ENCODE results near the gene ZNF536.

ZNF536 gene

DNA sequence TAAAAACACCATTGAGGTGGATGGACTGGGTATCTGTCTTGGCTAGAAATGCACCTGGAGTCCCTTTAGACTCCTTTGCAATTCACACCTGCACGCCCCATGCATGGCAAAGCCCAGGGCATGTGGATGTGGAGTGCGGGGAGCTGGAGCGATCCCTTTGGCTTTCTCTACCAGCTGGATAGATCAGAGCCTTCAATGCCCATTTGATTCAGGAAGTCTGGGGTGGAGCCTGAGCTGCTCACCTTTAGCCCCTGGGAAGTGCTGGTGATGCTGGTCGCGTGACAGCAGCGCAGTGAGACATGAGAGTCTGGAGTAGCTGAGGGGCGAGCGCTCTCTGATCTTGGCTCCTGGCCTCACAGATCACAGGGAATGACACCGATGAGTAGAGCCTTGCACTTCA is 4.8 kb upstream of the ZNF536 start:
- Histone ChIP-seq H3K27me3 (ENCODE audit: control insufficient read depth in 1 of 2, insufficient read depth in 2 of 2, low read length in 2 of 2) (no peaks in the 10 kb centered on the region), H3K27ac (ENCODE audit: low read depth, low read length) (no peak overlapping the region), H3K4me1 (ENCODE audit: insufficient read depth, low read length) (no peaks in the 10 kb centered on the region), H3K36me3 (ENCODE audit: insufficient read depth, low read length) (no peaks in the 10 kb centered on the region), H3K9ac (ENCODE audit: low read length) (no peak overlapping the region), H3K9me3 (ENCODE audit: low read length) (no peaks in the 10 kb centered on the region), H3K4me3 (ENCODE audit: low read depth in 1 of 2, low read length in 2 of 2) (no peak overlapping the region)

DNA sequence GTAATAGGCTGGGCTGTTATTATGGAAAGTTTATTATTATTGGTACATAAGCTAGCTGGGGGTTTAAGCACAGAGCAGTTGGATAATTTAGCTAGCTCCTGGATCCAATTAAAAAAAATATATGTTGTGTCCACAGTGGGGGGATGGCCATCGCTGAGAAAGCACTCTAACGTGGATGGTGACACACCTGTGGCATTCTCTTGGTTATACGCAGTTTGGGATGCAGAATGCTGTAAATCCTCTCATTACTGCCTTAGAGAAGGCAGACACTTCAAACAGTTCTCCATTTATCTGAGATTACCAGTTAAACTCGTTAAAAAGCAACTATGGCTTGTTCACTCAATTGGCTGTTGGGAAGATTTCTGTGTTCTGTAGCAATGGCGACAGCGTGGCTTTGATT is 2.4 kb upstream of the ZNF536 start:
- Histone ChIP-seq H3K27me3 (ENCODE audit: control insufficient read depth in 1 of 2, insufficient read depth in 2 of 2, low read length in 2 of 2) (peaks cover 0 to 6% of the 10 kb centered on the region in 2 donors), H3K9ac (ENCODE audit: low read length) (no peak overlapping the region), H3K9me3 (ENCODE audit: low read length) (no peaks in the 10 kb centered on the region), H3K4me1 (ENCODE audit: insufficient read depth, low read length) (no peaks in the 10 kb centered on the region), H3K27ac (ENCODE audit: low read depth, low read length) (no peak overlapping the region), H3K4me3 (ENCODE audit: low read depth in 1 of 2, low read length in 2 of 2) (no peak overlapping the region), H3K36me3 (ENCODE audit: insufficient read depth, low read length) (no peaks in the 10 kb centered on the region)

DNA sequence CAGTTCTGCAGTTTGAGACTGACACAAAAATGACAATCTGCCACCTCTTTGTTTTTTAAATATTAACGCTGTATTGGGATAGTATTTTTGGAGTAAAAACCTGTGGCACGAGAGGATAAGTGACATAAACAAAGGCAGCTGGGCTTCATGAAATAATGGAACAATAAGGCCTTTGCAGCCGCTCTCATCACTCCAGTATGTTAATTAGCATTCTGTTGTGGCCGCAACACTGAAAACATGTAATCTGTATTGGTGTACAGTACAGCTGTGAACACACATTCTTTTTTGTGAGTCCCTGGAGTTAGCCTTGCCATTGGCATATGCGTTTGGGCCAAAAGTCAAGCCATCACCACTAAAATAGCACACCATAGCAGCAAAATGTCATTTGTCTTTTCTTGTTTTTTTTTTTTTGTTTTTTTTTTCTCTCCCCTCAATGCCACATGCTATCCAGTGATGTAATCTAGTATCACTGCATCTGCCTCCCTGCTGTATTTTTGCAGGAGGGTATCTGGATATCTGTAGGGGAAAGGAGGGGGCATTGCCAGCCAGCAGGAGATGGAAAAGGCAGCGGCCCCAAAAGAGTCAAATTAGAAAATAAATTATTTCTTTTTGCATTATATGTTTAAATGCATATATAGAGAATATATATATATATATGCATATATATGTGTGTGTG is 885 bp upstream of the ZNF536 start:
- Histone ChIP-seq H3K4me3 (ENCODE audit: low read depth in 1 of 2, low read length in 2 of 2) (no peak overlapping the region), H3K36me3 (ENCODE audit: insufficient read depth, low read length) (no peaks in the 10 kb centered on the region), H3K27me3 (ENCODE audit: control insufficient read depth in 1 of 2, insufficient read depth in 2 of 2, low read length in 2 of 2) (peaks cover 0 to 14% of the 10 kb centered on the region in 2 donors), H3K27ac (ENCODE audit: low read depth, low read length) (no peak overlapping the region), H3K9me3 (ENCODE audit: low read length) (no peaks in the 10 kb centered on the region), H3K9ac (ENCODE audit: low read length) (no peak overlapping the region), H3K4me1 (ENCODE audit: insufficient read depth, low read length) (no peaks in the 10 kb centered on the region)

DNA sequence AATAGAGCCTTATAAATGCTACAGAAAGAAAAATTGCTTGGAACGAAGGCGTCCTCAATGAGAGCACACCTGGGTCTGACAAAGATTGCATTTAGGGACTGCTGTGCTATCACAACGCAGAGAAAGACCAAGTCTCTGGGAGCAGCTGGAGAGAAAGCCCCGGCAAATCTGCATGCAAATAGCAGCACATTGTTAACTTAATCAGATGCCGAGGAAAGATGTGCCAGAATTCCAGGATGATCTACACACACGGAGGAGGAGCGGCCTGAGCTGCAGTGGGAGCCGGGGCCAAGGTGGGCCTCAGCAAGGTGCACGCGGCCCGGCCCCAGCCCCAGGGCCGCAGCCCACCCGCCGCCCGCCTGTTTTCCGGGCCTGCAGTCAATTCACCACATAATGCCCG is 1.4 kb downstream of the ZNF536 start:
- Histone ChIP-seq H3K27me3 (ENCODE audit: control insufficient read depth in 1 of 2, insufficient read depth in 2 of 2, low read length in 2 of 2) (peaks cover 0 to 21% of the 10 kb centered on the region in 2 donors), H3K9ac (ENCODE audit: low read length) (no peak overlapping the region), H3K9me3 (ENCODE audit: low read length) (no peaks in the 10 kb centered on the region), H3K27ac (ENCODE audit: low read depth, low read length) (no peak overlapping the region), H3K36me3 (ENCODE audit: insufficient read depth, low read length) (no peaks in the 10 kb centered on the region), H3K4me1 (ENCODE audit: insufficient read depth, low read length) (no peaks in the 10 kb centered on the region), H3K4me3 (ENCODE audit: low read depth in 1 of 2, low read length in 2 of 2) (no peak overlapping the region)

DNA sequence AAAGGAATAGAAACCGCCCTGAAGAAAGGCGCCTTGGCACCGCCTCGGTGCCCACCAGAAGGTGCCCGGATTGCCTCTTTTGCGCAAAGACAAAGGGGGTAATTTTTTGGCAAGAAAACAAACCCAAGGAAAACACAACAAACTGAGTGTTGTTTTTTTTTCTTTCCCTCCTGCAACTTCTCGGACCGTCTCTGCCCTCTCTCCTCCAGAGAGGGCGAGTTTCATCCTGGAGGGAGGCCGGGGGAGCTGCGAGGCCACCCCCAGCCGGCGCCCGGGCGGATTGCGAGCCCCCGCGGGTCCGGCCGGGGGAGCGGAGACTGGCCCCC is 2.3 kb downstream of the ZNF536 start:
- Histone ChIP-seq H3K27me3 (ENCODE audit: control insufficient read depth in 1 of 2, insufficient read depth in 2 of 2, low read length in 2 of 2) (peaks cover 0 to 21% of the 10 kb centered on the region in 2 donors), H3K9me3 (ENCODE audit: low read length) (no peaks in the 10 kb centered on the region), H3K9ac (ENCODE audit: low read length) (no peak overlapping the region), H3K4me1 (ENCODE audit: insufficient read depth, low read length) (no peaks in the 10 kb centered on the region), H3K27ac (ENCODE audit: low read depth, low read length) (no peak overlapping the region), H3K4me3 (ENCODE audit: low read depth in 1 of 2, low read length in 2 of 2) (no peak overlapping the region), H3K36me3 (ENCODE audit: insufficient read depth, low read length) (no peaks in the 10 kb centered on the region)

DNA sequence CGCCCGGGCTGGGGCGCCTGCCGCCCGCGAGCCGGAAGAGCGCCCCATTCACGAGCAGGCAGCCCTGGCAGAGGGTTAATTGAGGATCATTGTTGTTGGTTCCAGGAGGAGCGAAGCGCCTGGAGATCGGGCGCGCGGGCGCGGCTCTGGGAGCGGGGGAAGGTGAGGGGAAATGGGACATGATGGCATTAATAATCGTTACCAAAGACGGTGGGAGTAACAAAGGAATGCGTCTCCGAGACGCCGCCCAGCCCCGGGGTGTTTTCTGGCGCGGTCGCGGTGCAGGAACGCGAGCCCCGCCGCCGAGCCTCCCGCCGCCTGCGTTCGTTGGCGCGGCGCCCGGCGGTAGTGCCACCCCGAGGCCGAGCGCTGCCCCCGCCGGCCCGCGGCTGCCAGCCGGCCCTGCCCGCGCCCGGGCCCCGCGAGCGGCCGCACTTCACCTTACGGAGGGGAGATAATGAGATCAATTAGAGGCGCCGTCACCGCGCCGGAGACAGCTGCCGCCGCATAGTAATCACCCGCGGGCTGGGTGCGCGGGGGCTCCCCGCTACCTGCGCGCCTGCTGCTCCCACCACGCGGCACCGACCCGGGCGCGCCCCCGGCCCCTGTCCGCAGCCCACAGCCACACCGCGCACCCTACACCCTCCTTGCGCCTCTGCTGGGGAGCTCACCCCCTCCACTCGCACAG is 2.8 kb downstream of the ZNF536 start:
- Histone ChIP-seq H3K27ac (ENCODE audit: low read depth, low read length) (no peak overlapping the region), H3K4me3 (ENCODE audit: low read depth in 1 of 2, low read length in 2 of 2) (no peak overlapping the region), H3K9me3 (ENCODE audit: low read length) (no peaks in the 10 kb centered on the region), H3K4me1 (ENCODE audit: insufficient read depth, low read length) (no peaks in the 10 kb centered on the region), H3K36me3 (ENCODE audit: insufficient read depth, low read length) (no peaks in the 10 kb centered on the region), H3K9ac (ENCODE audit: low read length) (no peak overlapping the region), H3K27me3 (ENCODE audit: control insufficient read depth in 1 of 2, insufficient read depth in 2 of 2, low read length in 2 of 2) (peaks cover 0 to 21% of the 10 kb centered on the region in 2 donors)

DNA sequence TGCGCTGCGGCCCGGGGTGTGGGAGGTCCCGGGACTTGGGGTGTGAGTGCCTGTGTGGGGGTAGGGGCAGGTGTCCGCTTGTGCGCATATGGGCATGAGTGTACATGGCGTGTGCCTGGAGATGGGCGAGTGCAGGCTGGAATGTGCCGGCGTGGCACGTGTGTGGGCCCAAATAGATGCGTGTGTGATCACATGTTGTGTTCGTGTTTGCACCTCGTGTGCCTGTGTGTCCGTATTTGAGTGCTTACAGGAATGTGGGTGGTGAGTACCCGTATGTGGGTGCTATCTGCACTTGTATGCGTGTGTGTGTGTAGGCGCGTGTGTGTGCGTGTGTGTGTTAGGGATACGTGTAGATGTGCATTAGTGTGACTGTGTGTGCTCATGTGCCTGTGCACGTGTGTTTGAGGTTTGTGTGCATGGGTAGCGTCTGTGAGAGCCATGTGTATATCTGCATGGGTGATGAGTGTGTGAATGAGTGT is 3.4 kb downstream of the ZNF536 start:
- Histone ChIP-seq H3K9ac (ENCODE audit: low read length) (no peak overlapping the region), H3K27ac (ENCODE audit: low read depth, low read length) (no peak overlapping the region), H3K36me3 (ENCODE audit: insufficient read depth, low read length) (no peaks in the 10 kb centered on the region), H3K4me3 (ENCODE audit: low read depth in 1 of 2, low read length in 2 of 2) (no peak overlapping the region), H3K27me3 (ENCODE audit: control insufficient read depth in 1 of 2, insufficient read depth in 2 of 2, low read length in 2 of 2) (peaks cover 0 to 21% of the 10 kb centered on the region in 2 donors), H3K4me1 (ENCODE audit: insufficient read depth, low read length) (no peaks in the 10 kb centered on the region), H3K9me3 (ENCODE audit: low read length) (no peaks in the 10 kb centered on the region)

DNA sequence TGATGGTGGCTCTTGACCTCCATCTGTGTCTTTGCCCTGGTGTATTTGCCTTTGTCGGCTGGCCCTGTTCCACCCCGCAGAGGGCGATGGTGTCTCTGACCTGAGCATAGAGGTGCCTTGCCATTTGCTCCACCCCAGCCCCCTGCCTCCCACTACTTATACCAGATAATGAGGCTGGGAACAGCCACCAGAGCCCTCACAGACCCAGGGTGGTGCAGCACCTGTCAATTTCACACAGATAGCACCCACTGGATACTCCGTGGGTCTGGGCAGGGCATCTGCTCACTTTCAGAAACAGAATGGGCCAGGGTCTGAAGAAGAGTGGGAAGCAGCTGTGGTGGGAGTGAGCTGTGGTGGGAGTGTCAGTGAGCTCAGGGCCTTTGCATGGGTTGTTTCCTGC is 4.1 kb downstream of the ZNF536 start:
- Histone ChIP-seq H3K9ac (ENCODE audit: low read length) (no peak overlapping the region), H3K36me3 (ENCODE audit: insufficient read depth, low read length) (no peaks in the 10 kb centered on the region), H3K4me3 (ENCODE audit: low read depth in 1 of 2, low read length in 2 of 2) (no peak overlapping the region), H3K4me1 (ENCODE audit: insufficient read depth, low read length) (no peaks in the 10 kb centered on the region), H3K27ac (ENCODE audit: low read depth, low read length) (no peak overlapping the region), H3K27me3 (ENCODE audit: control insufficient read depth in 1 of 2, insufficient read depth in 2 of 2, low read length in 2 of 2) (peaks cover 0 to 21% of the 10 kb centered on the region in 2 donors), H3K9me3 (ENCODE audit: low read length) (no peaks in the 10 kb centered on the region)

DNA sequence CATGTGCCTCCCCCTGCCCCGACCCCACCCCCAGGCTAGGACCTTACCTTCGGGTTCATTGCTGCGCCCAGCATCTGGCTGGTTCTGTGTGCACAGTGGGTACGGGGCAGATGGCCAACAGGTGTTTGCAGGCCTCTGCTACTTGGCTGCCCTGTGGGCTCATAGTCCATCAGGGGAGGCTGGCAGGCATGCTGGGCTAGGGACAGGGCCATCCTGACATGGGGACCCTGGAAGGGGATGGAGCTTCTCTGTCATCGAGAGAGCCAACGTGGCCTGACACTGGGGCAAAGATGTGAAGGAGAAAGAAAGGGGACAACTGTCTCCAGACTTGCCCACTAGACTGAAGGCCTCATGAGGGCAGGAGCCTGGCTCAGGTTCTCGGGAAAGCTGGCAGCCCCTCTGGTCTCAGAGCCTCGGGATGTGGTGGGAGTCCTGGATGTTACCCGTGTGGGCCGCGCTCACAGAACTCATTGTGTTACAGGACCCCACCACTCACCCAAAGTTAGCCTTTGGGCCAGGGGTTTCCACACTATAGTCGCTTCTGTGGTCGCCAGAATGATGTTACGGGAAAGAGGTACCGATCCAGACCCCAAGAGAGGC is 4.7 kb downstream of the ZNF536 start:
- H3K9me3 ChIP-seq (ENCODE audit: low read length), result no peaks in the 10 kb centered on the region
- H3K27me3 ChIP-seq (ENCODE audit: control insufficient read depth in 1 of 2, insufficient read depth in 2 of 2, low read length in 2 of 2), result peaks cover 0 to 21% of the 10 kb centered on the region in 2 donors
- H3K27ac ChIP-seq (ENCODE audit: low read depth, low read length), result no peak overlapping the region
- no peak overlapping the region for H3K4me3 ChIP-seq (ENCODE audit: low read depth in 1 of 2, low read length in 2 of 2)
- H3K9ac ChIP-seq (ENCODE audit: low read length), result no peak overlapping the region
- H3K36me3 ChIP-seq (ENCODE audit: insufficient read depth, low read length), result no peaks in the 10 kb centered on the region
- no peaks in the 10 kb centered on the region for H3K4me1 ChIP-seq (ENCODE audit: insufficient read depth, low read length)

DNA sequence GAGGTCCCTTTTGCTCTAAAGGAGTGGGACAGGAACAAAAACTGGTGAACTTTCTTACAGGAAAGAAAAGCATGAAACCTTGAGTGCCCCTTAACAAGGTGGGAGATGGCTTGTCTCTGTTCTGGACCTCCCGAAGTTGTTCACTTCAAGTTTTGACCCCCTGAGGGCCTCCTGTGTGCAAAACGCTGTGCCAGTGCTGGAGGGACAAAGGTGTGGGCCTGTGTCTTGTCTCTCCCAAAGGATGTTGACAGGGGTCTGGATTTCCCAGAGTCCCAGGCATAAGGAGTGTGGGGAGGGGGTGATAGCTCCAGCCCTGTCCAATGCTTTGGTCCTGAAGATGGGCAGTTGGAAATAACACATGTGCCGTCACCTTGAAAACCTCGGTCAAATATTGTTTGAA is 6.5 kb downstream of the ZNF536 start:
- Histone ChIP-seq H3K27ac (ENCODE audit: low read depth, low read length) (no peak overlapping the region), H3K4me1 (ENCODE audit: insufficient read depth, low read length) (no peaks in the 10 kb centered on the region), H3K9ac (ENCODE audit: low read length) (no peak overlapping the region), H3K36me3 (ENCODE audit: insufficient read depth, low read length) (no peaks in the 10 kb centered on the region), H3K27me3 (ENCODE audit: control insufficient read depth in 1 of 2, insufficient read depth in 2 of 2, low read length in 2 of 2) (peaks cover 0 to 21% of the 10 kb centered on the region in 2 donors), H3K9me3 (ENCODE audit: low read length) (no peaks in the 10 kb centered on the region), H3K4me3 (ENCODE audit: low read depth in 1 of 2, low read length in 2 of 2) (no peak overlapping the region)

DNA sequence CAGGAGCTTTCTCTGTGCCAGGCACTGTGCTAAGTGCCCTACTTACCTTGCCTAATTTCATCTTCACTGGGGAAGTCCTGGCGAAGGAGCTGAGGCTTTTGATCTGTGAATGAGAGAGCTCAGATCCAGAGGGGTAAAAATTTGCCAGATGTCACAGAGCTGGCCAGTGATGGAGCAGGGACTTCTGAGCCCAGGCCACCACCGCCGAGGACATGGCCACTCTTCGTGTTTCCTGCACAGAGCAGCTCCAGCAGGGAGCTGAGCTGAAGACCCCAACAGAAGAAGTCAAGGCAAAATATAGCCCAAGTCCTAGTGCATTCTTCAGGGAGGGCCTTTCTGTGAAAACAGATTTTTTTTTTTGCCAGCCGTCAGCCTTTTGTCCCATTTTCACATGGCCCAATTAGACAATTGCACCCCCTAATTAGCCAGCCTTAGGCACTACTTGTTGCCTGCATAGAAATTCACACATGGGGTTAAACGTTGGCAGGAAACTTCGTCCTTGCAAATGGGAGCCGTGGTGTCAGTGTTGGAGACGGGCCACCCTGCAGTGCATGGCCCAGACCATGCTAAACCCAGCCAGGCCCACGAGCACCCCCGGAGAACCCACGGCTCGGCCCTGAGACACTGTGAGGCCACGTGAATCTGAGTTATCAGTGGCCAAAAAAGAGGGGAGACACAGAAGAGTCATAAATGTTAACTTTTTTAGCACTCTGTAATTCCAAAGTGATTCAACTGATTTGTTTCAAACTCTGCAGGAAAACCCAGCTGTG is 7.8 kb downstream of the ZNF536 start:
- no peaks in the 10 kb centered on the region for H3K4me1 ChIP-seq (ENCODE audit: insufficient read depth, low read length)
- no peak overlapping the region for H3K27ac ChIP-seq (ENCODE audit: low read depth, low read length)
- no peak overlapping the region for H3K4me3 ChIP-seq (ENCODE audit: low read depth in 1 of 2, low read length in 2 of 2)
- no peaks in the 10 kb centered on the region for H3K36me3 ChIP-seq (ENCODE audit: insufficient read depth, low read length)
- peaks cover 0 to 16% of the 10 kb centered on the region in 2 donors for H3K27me3 ChIP-seq (ENCODE audit: control insufficient read depth in 1 of 2, insufficient read depth in 2 of 2, low read length in 2 of 2)
- no peaks in the 10 kb centered on the region for H3K9me3 ChIP-seq (ENCODE audit: low read length)
- H3K9ac ChIP-seq (ENCODE audit: low read length), result no peak overlapping the region
